Inflammatory macrophage (primary cell): ENCODE data around the gene MIGA2.

Source experiments
- DNase-seq, 2 donors: peaks; one replicate each; pipeline ENCODE4 v3.0.0-alpha.2; 2020 to 2022

The MIGA2 gene

DNA sequence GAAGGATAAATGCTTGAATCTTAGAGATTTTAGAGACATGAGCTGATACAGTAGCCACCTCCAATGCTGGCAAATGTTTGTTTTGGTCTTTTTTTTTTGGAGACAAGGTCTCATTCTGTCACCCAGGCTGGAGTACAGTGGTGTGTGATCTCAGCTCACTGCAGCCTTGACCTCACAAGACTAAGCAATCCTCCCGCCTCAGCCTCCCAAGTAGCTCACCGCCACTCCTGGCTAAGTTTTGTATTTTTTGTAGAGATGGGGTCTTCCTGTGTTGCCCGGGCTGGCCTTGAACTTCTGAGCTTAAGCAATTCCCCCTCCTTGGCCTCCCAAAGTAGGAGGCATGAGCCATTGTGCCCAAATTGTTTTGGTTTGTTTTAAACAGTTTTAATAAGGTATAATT lies 37.7 kb downstream of the MIGA2 start:
- DNase-seq = no peak

DNA sequence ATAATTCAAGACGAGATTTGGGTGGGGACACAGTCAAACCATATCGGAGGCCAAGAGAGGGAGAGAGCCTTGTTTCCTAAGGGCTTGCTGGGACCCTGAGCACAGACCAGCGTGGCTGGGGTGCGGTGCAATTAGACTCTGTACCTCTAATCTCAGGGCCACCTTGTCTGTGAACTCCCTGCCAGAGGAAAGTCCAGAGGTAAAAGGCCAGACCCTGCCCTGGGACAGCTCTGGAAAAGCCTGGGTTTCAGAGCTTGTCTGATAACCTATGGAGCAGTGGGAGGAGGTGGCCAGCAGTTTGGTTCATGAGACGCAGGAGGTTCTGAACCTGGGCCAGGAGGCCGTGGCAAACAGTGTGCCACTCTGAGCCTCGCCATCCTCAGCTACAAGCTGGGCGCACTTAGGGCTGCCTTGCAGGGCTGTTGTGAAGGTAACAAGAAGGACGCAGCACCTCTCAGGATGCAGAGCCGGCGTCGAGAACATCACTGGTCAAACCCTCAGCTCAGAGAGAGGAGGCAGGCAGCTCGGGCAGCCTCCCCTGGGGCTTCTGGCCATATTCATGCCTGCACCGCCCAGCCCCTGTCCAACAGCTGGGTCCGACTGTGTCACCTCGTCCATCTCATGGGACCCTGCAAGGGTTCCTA lies 39.7 kb downstream of the MIGA2 start:
- no peak for DNase-seq

DNA sequence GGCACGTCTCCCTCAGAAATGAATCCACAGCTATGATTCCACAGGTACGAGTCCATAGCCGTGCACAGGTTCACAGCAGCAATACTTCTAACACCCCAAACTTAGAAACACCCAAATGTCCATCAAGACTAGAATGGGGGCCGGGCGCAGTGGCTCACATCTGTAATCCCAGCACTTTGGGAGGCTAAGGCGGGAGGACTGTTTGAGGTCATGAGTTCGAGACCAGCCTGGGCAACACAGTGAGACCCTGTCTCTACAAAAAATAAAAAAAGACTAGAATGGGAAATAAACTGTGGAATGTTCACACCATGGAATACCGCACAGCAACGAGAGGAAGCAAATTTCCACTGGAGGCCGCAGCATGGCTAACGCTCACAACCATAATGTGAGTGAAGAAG lies 40.2 kb downstream of the MIGA2 start:
- DNase-seq = no peak

GRCh38 chr9:129077236-129077635 lies 40.8 kb downstream of the MIGA2 start:
- DNase-seq = no peak

- no peak for DNase-seq
Observed at GRCh38 chr9:129078691-129079503, 42.5 kb downstream of the MIGA2 start.

DNA sequence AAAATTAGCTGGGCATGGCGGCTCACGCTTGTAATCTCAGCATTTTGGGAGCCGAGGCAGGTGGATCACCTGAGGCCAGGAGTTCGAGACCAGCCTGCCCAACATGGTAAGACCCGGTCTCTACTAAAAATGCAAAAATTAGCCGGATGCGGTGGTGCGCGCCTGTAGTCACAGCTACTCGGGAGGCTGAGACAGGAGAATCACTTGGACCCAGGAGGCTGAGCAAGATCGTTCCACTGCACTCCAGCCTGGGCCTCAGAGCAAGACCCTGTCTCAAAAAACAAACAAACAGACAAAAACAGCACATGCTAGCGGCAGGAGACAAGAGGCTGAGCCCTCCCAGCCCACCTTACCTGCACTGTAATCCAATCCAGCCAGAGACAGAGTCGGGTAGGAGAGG lies 43.4 kb downstream of the MIGA2 start:
- no peak for DNase-seq

GRCh38 chr9:129080298-129080600 lies 43.8 kb downstream of the MIGA2 start:
- no peak for DNase-seq

DNA sequence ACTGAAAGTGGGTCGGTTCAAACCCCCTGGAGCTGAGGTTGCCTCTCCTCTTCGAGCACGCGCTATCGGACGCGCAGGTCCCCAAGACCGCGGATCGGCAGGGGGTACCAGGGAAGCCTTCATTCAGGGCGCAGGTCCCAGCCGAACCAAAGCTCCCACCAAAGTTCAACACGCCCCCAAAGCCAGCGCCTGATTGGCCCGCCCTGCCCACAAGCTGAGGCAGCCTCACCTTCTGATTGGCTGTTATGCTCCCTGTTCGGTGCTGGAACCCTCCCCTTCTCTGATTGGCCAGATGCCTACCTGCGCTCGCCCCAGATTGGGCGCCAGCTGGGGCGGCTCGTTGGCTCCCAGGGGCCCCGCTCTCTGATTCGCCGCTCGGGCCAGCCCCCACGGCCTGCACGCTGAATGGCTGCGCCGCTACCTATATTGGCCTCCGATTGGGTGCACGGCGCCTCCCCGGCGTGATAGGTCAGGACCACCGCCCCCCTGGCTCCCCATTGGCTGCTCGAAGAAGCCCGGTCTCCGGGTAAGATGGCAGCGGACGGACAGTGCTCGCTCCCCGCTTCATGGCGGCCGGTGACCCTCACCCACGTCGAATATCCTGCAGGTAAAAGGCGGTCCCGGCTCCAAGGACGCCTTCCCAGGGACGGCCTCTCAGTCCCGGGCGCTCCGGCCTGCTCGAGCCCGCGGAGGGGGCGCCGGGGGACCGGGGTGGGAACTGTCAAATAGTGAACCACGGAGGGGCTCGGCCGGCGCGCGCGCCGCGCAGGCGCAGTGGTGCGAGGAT lies 44.4 kb downstream of the MIGA2 start, which contains the start of gene DOLPP1:
TSS of gene DOLPP1 (plus strand) at position 511 of the 787 bp plus-strand sequence. CDS start at position 532, 21 bp downstream.
- peak; percentile 99 to 100 for DNase-seq

GRCh38 chr9:129081388-129081904 lies 45.0 kb downstream of the MIGA2 start:
- DNase-seq = peak; percentile 39 to 44

DNA sequence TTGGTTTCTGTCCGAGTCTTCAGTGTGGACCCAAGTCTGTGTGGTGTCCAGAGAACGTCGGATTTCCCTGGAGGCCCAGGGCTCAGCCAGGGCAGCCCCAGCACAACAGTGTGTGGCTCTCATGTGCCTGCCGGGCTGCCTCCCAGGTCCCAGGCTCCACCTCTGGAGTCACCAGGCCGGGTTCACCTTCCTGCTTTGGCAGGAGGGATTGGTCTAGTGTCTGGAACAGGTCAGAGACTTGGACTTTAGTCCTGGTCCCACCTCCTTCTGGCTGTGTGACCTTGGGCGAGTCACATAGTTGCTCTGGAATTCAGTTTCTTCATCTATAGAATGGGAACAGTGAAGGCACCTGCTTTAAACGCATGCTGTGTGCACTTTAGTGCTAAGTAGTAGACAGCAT lies 47.7 kb downstream of the MIGA2 start:
- DNase-seq = no peak

DNA sequence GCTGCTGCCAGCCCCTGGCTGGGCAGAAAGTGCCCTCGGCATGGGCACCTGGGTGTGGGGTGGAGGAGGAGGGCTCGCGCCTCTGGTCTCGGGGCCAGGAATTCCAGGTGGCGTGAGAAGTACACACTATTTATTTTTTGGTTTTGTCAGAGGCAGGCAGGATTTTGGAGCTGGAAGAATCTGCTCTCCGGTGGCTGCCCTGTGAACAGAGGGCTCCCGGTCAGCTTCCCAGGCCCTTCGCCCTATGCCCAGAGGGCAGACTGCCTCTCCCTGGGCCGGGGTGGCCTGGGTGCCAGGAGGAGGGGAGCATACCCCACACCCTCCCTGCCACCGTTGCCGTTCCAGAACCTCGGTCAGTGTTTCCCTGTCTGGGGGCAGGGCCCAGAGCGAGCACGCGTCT lies 52.8 kb downstream of the MIGA2 start:
- DNase-seq = no peak

DNA sequence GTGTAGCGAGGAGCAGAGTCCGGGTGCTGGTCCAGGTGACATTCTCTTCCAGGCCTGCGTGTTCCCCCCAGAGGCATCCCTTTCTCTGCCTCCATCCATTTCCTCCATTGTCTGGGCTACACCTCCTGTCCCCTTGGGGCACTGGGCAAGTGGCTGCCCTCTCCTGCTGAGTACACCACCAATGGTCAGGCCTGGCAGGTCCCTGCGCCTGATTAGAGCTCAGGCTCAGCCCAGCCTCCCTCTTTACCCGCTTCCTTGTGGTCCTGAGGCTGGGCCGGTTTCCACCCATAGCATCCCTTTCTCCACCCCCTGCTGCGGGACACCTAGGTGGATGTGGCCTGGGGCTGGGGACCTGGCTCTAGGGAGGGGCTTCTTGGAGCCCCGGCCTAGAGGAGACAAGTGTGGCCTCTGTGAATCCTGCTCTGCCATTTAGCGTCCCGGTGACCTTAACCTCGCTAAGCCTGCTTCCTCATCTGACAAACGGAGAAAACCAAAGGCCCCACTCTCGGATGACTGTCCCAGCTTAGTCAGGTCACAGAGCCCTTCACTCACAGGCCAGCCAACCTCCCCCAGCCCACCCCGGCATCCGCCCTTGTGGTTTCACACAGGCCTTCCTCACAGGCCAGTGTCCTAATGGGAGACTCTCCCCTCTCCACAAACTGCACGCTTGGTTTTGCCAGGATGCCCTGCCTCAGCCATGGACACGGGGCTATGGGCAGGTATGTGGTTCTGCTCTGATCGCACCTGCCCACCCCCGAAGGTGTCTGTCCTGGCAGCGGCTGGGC lies 57.4 kb downstream of the MIGA2 start:
- no peak for DNase-seq

DNA sequence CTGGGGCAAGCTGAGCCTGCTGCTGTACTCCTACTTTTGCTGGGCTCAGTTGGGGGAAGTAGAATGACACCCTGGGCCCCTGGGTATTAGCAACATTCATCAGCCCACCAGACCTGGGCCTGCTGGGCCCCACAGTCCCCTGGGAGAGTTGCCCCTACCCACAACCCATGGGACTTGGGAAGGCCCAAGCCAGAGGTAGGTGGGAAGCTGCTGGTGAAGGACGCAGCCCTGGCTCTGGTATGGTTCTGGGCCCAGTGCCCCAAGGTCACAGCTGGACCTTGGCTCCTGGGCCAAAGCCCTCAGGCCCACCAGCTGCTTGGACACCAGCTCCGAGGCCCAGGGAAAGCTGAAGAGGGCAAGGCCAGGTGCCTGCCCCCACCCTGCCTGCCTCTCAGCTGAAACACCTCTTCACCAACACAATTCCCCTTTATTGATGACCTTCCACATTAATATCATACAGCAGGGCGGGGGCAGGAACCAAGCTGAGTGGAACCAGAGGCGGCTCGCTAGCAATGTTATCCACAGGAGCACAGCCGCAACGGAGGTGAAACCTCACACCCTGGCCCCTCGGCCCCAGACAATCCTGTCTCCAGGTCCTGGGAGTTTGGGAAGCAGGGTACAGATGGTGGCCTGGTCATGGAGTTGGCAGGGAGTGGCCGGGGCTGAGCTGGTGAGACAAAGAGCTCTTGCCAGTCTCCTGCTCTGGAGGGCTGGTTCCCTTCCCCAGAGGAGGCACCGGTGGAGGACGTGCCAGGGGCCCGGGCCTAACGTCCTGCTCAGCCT lies 58.2 kb downstream of the MIGA2 start:
- no peak for DNase-seq

GRCh38 chr9:129095170-129095667 lies 58.8 kb downstream of the MIGA2 start:
- no peak for DNase-seq

DNA sequence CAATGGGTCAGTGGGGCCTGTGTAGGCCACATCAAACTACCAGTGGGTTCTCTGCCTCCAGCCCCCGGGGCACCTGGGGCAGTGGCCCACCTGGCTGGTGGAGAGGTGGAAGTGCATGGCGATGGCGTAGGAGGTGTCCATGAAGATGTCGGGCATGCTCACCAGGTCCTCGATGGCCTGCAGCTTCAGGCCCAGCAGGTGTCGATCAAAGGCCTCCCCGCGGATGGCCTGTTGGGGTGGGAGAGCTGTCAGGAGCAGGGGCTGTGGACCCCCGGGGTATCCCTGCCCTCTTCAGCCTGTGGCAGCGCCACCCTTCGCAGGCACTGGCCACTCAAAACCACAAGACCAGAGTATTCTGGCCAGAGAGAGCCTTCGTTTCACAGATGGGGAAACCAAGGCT lies 59.5 kb downstream of the MIGA2 start:
- no peak for DNase-seq

DNA sequence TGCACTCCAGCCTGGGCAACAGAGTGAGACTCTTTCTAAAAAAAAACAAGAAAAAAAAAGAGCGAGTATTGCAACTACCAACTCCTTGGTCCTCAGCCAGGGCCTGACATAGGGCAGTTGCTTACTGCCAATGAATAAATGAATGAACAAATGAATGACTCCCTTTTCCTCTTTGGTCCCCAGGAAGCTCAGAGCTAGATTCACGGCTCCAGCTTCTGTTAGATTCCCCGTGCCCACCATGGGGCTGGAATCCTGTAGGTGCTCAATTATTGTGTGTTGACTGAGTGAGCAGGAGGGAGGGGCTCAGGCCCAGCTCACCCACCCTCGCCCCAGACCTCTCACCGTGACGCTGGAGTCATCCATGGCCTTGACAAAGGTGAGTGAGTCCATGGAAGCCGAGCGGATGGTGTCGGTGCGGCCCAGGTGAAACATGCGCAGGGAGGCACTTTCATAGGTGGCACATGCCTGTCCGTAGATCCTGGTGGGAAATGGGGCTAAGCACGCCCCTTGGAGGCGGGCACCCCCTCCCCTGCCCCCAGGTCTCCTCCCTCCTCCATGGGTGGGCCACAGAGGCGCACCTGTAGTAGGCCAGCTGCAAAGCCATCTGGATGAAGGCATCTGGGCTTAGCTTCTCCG lies 61.4 kb downstream of the MIGA2 start:
- DNase-seq = no peak

DNA sequence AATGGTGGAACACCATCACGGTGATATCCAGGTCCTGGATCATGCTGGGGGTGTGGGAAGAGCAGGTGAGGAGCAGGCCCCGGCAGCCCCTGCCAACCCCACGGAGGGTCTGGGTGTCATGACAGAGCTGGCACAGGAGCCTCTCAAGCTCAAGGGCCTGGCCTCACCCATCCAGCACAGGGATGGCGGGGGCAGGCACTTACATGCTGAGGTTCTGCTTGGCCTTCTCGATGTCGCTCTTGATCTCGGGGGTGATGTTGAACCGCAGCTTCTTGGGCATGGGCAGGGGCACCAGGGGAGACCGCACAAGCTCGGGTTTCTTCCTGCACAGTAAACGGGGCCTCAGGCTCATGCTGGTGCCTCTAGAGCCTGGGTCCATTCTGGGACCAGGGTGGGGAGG lies 61.9 kb downstream of the MIGA2 start:
- DNase-seq = no peak

DNA sequence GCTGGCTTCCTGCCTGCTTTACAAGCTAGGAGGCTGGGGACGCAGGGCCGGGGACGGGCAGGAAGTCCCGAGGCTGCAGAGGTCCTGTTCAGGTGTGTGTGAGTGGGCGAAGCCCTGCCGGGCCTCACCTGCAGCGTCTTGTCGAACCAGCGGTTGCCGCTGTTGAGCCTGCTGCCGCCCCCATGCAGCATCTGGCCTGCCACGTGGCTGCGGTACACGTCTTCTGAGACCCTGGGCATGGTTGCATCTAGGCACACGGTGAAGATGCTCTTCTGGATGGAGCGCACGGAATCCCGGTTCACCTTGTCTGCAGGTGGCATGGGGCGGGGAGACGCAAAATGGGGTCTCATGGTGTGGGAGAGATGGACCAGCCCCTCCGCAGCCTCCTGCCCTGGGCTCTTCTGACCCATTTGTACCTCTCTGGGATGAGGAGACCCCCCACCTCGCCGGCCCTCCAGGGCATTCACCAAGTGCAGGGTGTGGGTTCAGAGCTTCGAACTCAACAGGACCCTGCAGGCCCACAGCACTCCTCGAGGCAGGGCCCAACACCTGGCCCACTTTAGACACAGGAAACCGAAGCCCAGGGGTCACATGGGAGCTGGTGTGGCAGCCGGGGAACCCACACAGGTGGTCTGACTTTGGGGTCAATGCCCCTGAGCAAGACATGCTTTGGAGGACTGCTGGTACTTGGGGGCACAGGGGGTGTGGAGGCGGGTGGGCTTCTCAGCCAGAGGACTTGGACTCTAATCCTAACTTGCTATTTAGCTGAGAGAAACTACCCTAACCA lies 64.2 kb downstream of the MIGA2 start:
- no peak for DNase-seq

DNA sequence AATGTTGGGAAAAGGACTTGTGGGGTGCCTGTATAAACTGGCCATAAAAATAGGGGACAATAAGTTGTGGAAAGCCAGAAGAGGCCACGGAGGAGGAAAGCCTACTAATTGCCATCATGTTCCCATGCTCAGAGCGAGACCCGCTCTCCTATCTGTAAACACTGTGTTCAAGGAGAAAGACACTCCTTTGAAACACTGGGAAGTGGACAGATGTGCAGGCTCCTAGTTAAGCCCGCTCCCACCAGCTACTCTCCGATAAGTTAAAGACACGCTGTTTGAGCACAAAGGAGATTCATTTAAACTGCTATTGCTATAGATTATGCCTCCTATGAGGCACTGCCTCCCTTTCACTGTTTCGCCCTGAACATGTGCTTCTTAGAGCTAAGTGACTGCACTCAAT lies 64.9 kb downstream of the MIGA2 start:
- DNase-seq = no peak

GRCh38 chr9:129102095-129102525 lies 65.7 kb downstream of the MIGA2 start:
- DNase-seq = no peak
